Left ventricle myocardium inferior (tissue), 1 donor: ENCODE measurements around the gene PDE4B. TPM values are rescaled to one million over a fixed set of nuclear protein-coding genes. Genes with fewer than 3 reads are reported as not detected.

Experiments used
- DNase-seq: peaks from one replicate; pipeline ENCODE4 v3.0.0-alpha.2; 2020
- H3K27ac ChIP-seq: fragments of 200-600 bp; replicated peaks from 2 replicates; pipeline ENCODE4 v1.8.0; 2021
- H3K27me3 ChIP-seq: fragments of 200-600 bp; 2 replicates; pipeline ENCODE4 v1.8.0; 2021; ENCODE audit warnings: low read depth
- H3K36me3 ChIP-seq: fragments of 200-600 bp; 2 replicates; pipeline ENCODE4 v1.8.0; 2021
- H3K4me1 ChIP-seq: fragments of 200-600 bp; 2 replicates; pipeline ENCODE4 v1.8.0; 2021
- H3K4me3 ChIP-seq: fragments of 200-600 bp; 2 replicates; pipeline ENCODE4 v1.8.0; 2021; ENCODE audit warnings: mild to moderate bottlenecking, moderate library complexity
- H3K9me3 ChIP-seq: fragments of 200-600 bp; replicated peaks from 2 replicates; pipeline ENCODE4 v1.8.0; 2021
- CTCF ChIP-seq: fragments of 200-600 bp; IDR thresholded peaks from 2 replicates; pipeline ENCODE4 v1.8.0; 2021; ENCODE audit warnings: antibody characterized with exemption, mild to moderate bottlenecking, borderline replicate concordance
- intact Hi-C: fragments of 100-400 bp; cut with micrococcal nuclease; formaldehyde crosslinking; loops from one replicate; pipeline ENCODE4 v1.11.0; 2022
- total RNA-seq: library from RNA; stranded (reverse); fragmentation: NEBNext Ultra II Directional; extraction: Animal tissue kit (Norgen Biotek cat#: 25700); gene quantifications from one replicate; pipeline ENCODE4 v1.2.1, GENCODE V29; 2021
- donor health status: DM: no; HTN: yes; CAD: no; lungs with severe emphysema.

The PDE4B gene
- total RNA-seq, 1 donor from 2014 or later: 3.5 TPM

GRCh38 chr1:66231217-66231616 is 438.5 kb downstream of the PDE4B start:
- DNase-seq: no peak
- no peaks in the 10 kb centered on the region for H3K9me3 ChIP-seq
- intact Hi-C loops: no loop called here
- no peaks in the 10 kb centered on the region for H3K4me1 ChIP-seq
- H3K36me3 ChIP-seq: no peaks in the 10 kb centered on the region
- H3K27me3 ChIP-seq: peaks cover 10% of the 10 kb centered on the region
- H3K4me3 ChIP-seq: no peak overlapping the region
- no peak overlapping the region for H3K27ac ChIP-seq
- TF ChIP-seq CTCF: no peak

- H3K27me3 ChIP-seq: peaks cover 17% of the 10 kb centered on the region
- DNase-seq: no peak
- no peak for TF ChIP-seq CTCF
- H3K27ac ChIP-seq: no peak overlapping the region
- intact Hi-C loops: no loop called here
- H3K4me1 ChIP-seq: no peaks in the 10 kb centered on the region
- H3K36me3 ChIP-seq: no peaks in the 10 kb centered on the region
- H3K9me3 ChIP-seq: no peaks in the 10 kb centered on the region
- no peak overlapping the region for H3K4me3 ChIP-seq
These were observed 439.2 kb downstream of the PDE4B start for GRCh38 chr1:66231681-66232463.

- no peak for DNase-seq
- H3K27me3 ChIP-seq: peaks cover 29% of the 10 kb centered on the region
- no peaks in the 10 kb centered on the region for H3K9me3 ChIP-seq
- no peak overlapping the region for H3K4me3 ChIP-seq
- no peak overlapping the region for H3K27ac ChIP-seq
- no peak for TF ChIP-seq CTCF
- no peaks in the 10 kb centered on the region for H3K4me1 ChIP-seq
- intact Hi-C loops: no loop called here
- no peaks in the 10 kb centered on the region for H3K36me3 ChIP-seq
These were observed 444.3 kb downstream of the PDE4B start for GRCh38 chr1:66237042-66237441.

GRCh38 chr1:66237722-66238479 is 445.2 kb downstream of the PDE4B start:
- intact Hi-C loops: no loop called here
- TF ChIP-seq CTCF: no peak
- H3K4me3 ChIP-seq: no peak overlapping the region
- no peak for DNase-seq
- H3K27ac ChIP-seq: no peak overlapping the region
- peaks cover 29% of the 10 kb centered on the region for H3K27me3 ChIP-seq
- H3K4me1 ChIP-seq: no peaks in the 10 kb centered on the region
- no peaks in the 10 kb centered on the region for H3K36me3 ChIP-seq
- H3K9me3 ChIP-seq: no peaks in the 10 kb centered on the region

GRCh38 chr1:66239834-66240233 is 447.1 kb downstream of the PDE4B start:
- H3K27ac ChIP-seq: no peak overlapping the region
- H3K36me3 ChIP-seq: no peaks in the 10 kb centered on the region
- H3K9me3 ChIP-seq: no peaks in the 10 kb centered on the region
- no peaks in the 10 kb centered on the region for H3K4me1 ChIP-seq
- H3K27me3 ChIP-seq: peaks cover 29% of the 10 kb centered on the region
- no peak overlapping the region for H3K4me3 ChIP-seq
- no peak for TF ChIP-seq CTCF
- intact Hi-C loops: no loop called here
- no peak for DNase-seq
